Mesenchymal stem cell (in vitro differentiated cells and primary cell): Measurements from ENCODE around the gene TAP2.

Experiments used
- DNase-seq: peaks from one replicate; pipeline ENCODE4 v3.0.0-alpha.2; 2013
- H2AFZ ChIP-seq: one replicate; pipeline ENCODE4 v1.6.1; 2013; ENCODE audit warnings: low read depth, mild to moderate bottlenecking, control low read depth, inconsistent platforms, low read length, moderate library complexity
- H2AK5ac ChIP-seq: 2 replicates; pipeline ENCODE4 v1.6.1; 2013; ENCODE audit warnings: low read length, moderate library complexity, mild to moderate bottlenecking, inconsistent platforms; ENCODE audit not compliant: severe bottlenecking
- H2BK120ac ChIP-seq: one replicate; pipeline ENCODE4 v1.6.1; 2013; ENCODE audit warnings: low read depth, mild to moderate bottlenecking, inconsistent platforms, low read length, moderate library complexity
- H2BK12ac ChIP-seq, 2 experiments: one replicate each; pipeline ENCODE4 v1.6.1; 2013; ENCODE audit warnings: inconsistent platforms in 2 of 2, low read length in 2 of 2, mild to moderate bottlenecking in 2 of 2, moderate library complexity in 2 of 2, control low read depth in 1 of 2
- H2BK15ac ChIP-seq: one replicate; pipeline ENCODE4 v1.6.1; 2013; ENCODE audit warnings: mild to moderate bottlenecking, low read depth, inconsistent platforms; ENCODE audit not compliant: poor library complexity, severe bottlenecking
- H2BK5ac ChIP-seq: 2 replicates; pipeline ENCODE4 v1.6.1; 2013; ENCODE audit warnings: low read depth, mild to moderate bottlenecking, low read length, control low read depth, inconsistent platforms; ENCODE audit not compliant: poor library complexity, severe bottlenecking
- H3K14ac ChIP-seq, 2 experiments: one replicate each; pipeline ENCODE4 v1.6.1; 2013; ENCODE audit warnings: inconsistent platforms in 2 of 2, low read length in 2 of 2, control low read depth in 1 of 2, mild to moderate bottlenecking in 1 of 2, moderate library complexity in 1 of 2
- H3K18ac ChIP-seq, 2 experiments: one replicate each; pipeline ENCODE4 v1.6.1; 2013; ENCODE audit warnings: inconsistent platforms in 2 of 2, low read length in 2 of 2, control low read depth in 1 of 2, low read depth in 1 of 2, mild to moderate bottlenecking in 1 of 2
- H3K23ac ChIP-seq, 2 experiments: one replicate each; pipeline ENCODE4 v1.6.1; 2013; ENCODE audit warnings: inconsistent platforms in 2 of 2, low read length in 2 of 2, mild to moderate bottlenecking in 2 of 2, moderate library complexity in 2 of 2, control low read depth in 1 of 2
- H3K27ac ChIP-seq: 2 replicates; pipeline ENCODE4 v1.5.1; 2013; ENCODE audit warnings: mild to moderate bottlenecking, moderate library complexity, low read length, control low read depth, inconsistent platforms; ENCODE audit not compliant: poor library complexity, severe bottlenecking
- H3K27me3 ChIP-seq, 2 experiments: 2 replicates each; pipeline versions ENCODE4 v1.6.1 to v1.7.0; 2013; ENCODE audit warnings: low read length in 2 of 2, mild to moderate bottlenecking in 2 of 2, moderate library complexity in 2 of 2, control low read depth in 1 of 2, inconsistent platforms in 1 of 2; ENCODE audit not compliant: control insufficient read depth in 1 of 2, insufficient read depth in 1 of 2
- H3K36me3 ChIP-seq, 2 experiments: 2 replicates each; pipeline versions ENCODE4 v1.6.1 to v1.7.0; 2013; ENCODE audit warnings: low read length in 2 of 2, control low read depth in 1 of 2, inconsistent platforms in 1 of 2, low read depth in 1 of 2, mild to moderate bottlenecking in 1 of 2; ENCODE audit not compliant: insufficient read depth in 2 of 2, control insufficient read depth in 1 of 2
- H3K4ac ChIP-seq, 2 experiments: one replicate each; pipeline ENCODE4 v1.6.1; 2013; ENCODE audit warnings: inconsistent platforms in 2 of 2, low read length in 2 of 2, mild to moderate bottlenecking in 2 of 2, moderate library complexity in 2 of 2, control low read depth in 1 of 2, low read depth in 1 of 2
- H3K4me1 ChIP-seq: 2 replicates; pipeline ENCODE4 v1.6.1; 2013; ENCODE audit warnings: low read depth, low read length, control low read depth; ENCODE audit not compliant: control insufficient read depth, insufficient read depth
- H3K4me2 ChIP-seq: 2 replicates; pipeline ENCODE4 v1.6.1; 2013; ENCODE audit warnings: low read length, mild to moderate bottlenecking, inconsistent platforms; ENCODE audit not compliant: poor library complexity, severe bottlenecking
- H3K4me3 ChIP-seq, 2 experiments: 2 replicates each; pipeline versions ENCODE4 v1.5.1 to v1.7.0; 2013; ENCODE audit warnings: low read length in 2 of 2, mild to moderate bottlenecking in 2 of 2, control low read depth in 1 of 2, low read depth in 1 of 2; ENCODE audit not compliant: insufficient read depth in 1 of 2
- H3K79me1 ChIP-seq: replicated peaks from 2 replicates; pipeline ENCODE4 v1.6.1; 2013; ENCODE audit warnings: mild to moderate bottlenecking, control low read depth, low read length, inconsistent platforms; ENCODE audit not compliant: poor library complexity, severe bottlenecking
- H3K9ac ChIP-seq: 2 replicates; pipeline ENCODE4 v1.7.0; 2013; ENCODE audit warnings: mild to moderate bottlenecking, low read length, moderate library complexity
- H3K9me3 ChIP-seq: 2 replicates; pipeline ENCODE4 v1.7.0; 2013; ENCODE audit warnings: mild to moderate bottlenecking, low read length; ENCODE audit not compliant: control insufficient read depth
- H4K8ac ChIP-seq: one replicate; pipeline ENCODE4 v1.6.1; 2013; ENCODE audit warnings: inconsistent platforms, mild to moderate bottlenecking, low read length, moderate library complexity
- H4K91ac ChIP-seq: one replicate; pipeline ENCODE4 v1.6.1; 2013; ENCODE audit warnings: mild to moderate bottlenecking, low read length, inconsistent platforms
- WGBS: methylation state at CpG from one replicate; pipeline ENCODE4 v1.1.7; 2013; ENCODE audit warnings: mixed read lengths; 5-methylcytosine and 5-hydroxymethylcytosine counted together

Gene TAP2

DNA sequence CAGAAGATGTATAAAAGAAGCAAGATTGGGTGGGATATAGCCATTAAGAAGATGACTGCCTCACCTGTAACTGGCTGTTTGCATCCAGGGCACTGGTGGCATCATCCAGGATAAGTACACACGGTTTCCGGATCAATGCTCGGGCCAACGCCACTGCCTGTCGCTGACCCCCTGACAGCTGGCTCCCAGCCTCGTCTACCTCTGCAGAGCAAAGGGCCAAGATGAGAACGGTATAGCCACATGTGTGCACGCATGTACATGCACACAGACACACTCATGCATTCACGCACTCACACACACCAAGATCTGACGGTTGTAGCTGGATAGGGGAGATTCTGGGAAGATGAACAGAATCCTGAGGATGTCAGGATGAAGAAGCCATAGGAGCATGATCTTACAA lies 8.5 kb upstream of the TAP2 start:
- 94% methylated on average over 8 of the region's 10 CpGs for WGBS
- H2BK120ac ChIP-seq, result no peak overlapping the region
- no peak overlapping the region for H3K4ac ChIP-seq
- peaks cover 34 to 76% of the 10 kb centered on the region in 2 experiments for H3K36me3 ChIP-seq
- no peaks in the 10 kb centered on the region for H3K9me3 ChIP-seq
- H3K4me3 ChIP-seq, result no peak overlapping the region
- no peak for DNase-seq
- peaks cover 6% of the 10 kb centered on the region for H3K4me1 ChIP-seq
- no peak overlapping the region for H3K27ac ChIP-seq
- peaks cover 22% of the 10 kb centered on the region for H3K79me1 ChIP-seq
- no peak overlapping the region for H3K4me2 ChIP-seq
- H2AK5ac ChIP-seq, result no peak overlapping the region
- H4K8ac ChIP-seq, result no peak overlapping the region
- no peak overlapping the region for H2AFZ ChIP-seq
- no peak overlapping the region for H3K14ac ChIP-seq
- no peak overlapping the region for H4K91ac ChIP-seq
- H2BK12ac ChIP-seq, result no peak overlapping the region
- no peaks in the 10 kb centered on the region for H3K27me3 ChIP-seq
- H3K18ac ChIP-seq, result no peak overlapping the region
- no peak overlapping the region for H2BK15ac ChIP-seq
- no peak overlapping the region for H2BK5ac ChIP-seq
- H3K23ac ChIP-seq, result no peak overlapping the region
- H3K9ac ChIP-seq, result no peak overlapping the region

DNA sequence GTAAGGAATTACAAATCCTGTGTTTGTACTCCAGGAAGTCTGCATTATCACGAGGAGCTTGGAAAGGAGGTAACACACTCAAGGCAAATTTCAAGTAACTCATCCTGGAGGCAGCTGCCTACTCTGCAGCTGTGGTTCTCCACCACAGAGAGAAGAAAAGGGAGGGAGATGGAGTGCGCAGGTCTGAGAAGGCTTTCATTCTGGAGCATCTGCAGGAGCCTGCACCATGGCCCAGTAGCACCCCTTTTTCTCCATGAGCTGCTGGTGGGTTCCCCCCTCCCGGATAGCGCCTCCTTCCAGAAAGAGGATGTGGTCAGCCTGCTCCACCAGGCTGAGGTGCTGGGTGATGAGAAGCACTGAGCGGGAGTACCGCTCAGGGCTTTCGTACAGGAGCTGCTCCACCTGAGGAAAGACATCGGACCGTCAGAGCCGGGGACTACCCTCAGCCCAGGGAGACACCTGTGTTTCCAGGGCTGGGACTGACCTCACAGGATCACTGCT lies 6.9 kb upstream of the TAP2 start:
- Histone ChIP-seq H3K79me1 (peaks cover 14% of the 10 kb centered on the region), H3K27me3 (no peaks in the 10 kb centered on the region), H3K36me3 (peaks cover 35 to 76% of the 10 kb centered on the region in 2 experiments), H3K4me2 (no peak overlapping the region), H2BK15ac (no peak overlapping the region), H4K8ac (no peak overlapping the region), H3K27ac (no peak overlapping the region), H2AK5ac (no peak overlapping the region), H3K9me3 (no peaks in the 10 kb centered on the region), H3K9ac (peak overlapping the region; percentile 96), H3K18ac (no peak overlapping the region), H3K4me1 (peaks cover 5% of the 10 kb centered on the region), H2BK120ac (no peak overlapping the region), H3K4ac (no peak overlapping the region), H2AFZ (no peak overlapping the region), H2BK5ac (no peak overlapping the region), H3K4me3 (no peak overlapping the region), H2BK12ac (no peak overlapping the region), H3K23ac (no peak overlapping the region), H3K14ac (no peak overlapping the region), H4K91ac (no peak overlapping the region)
- WGBS, result 80% methylated on average over 10 of the region's 10 CpGs
- DNase-seq, result no peak

DNA sequence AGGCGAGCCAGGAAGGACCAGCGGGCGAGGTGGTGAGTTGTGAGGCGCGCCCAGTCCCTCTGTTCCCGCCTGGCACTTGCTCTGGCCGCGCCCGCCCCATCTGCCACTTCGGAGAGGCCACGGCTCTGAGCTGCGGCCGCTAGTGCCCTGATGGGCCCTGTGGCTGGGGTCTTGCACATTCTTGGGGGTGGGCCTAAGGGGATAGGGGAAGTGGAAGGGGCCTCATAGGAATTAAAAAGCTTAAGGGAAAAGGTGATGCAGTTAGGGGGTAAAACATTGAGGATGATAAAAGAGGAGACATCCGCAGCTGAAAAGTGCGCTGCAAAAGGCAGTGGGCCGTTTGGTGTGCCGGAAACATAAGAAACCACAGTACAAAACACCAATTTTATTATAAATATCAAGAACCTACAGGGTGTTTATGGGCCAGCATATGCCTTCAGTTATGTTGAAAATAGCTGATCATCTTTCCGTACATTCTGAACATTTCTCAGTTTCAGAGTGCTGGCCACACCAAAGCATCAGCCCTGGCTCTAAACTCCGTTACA lies 6.4 kb upstream of the TAP2 start:
- H2BK5ac ChIP-seq, result no peak overlapping the region
- no peak for DNase-seq
- WGBS, result 20% methylated on average over 16 of the region's 19 CpGs
- no peak overlapping the region for H3K27ac ChIP-seq
- H4K8ac ChIP-seq, result peak overlapping the region; percentile 56
- H3K4me3 ChIP-seq, result peak overlapping the region in 1 of 2 experiments; percentile 95
- peaks cover 5% of the 10 kb centered on the region for H3K4me1 ChIP-seq
- peak overlapping the region; percentile 96 for H3K9ac ChIP-seq
- H3K14ac ChIP-seq, result peak overlapping the region in 1 of 2 experiments; percentile 30
- H2BK15ac ChIP-seq, result no peak overlapping the region
- no peak overlapping the region for H2AK5ac ChIP-seq
- no peak overlapping the region for H2BK12ac ChIP-seq
- H2BK120ac ChIP-seq, result no peak overlapping the region
- H3K9me3 ChIP-seq, result no peaks in the 10 kb centered on the region
- H3K36me3 ChIP-seq, result peaks cover 32 to 76% of the 10 kb centered on the region in 2 experiments
- H3K18ac ChIP-seq, result peak overlapping the region in 1 of 2 experiments; percentile 7
- H3K4me2 ChIP-seq, result peak overlapping the region; percentile 69
- H4K91ac ChIP-seq, result no peak overlapping the region
- H3K4ac ChIP-seq, result no peak overlapping the region
- no peak overlapping the region for H3K23ac ChIP-seq
- H2AFZ ChIP-seq, result no peak overlapping the region
- H3K79me1 ChIP-seq, result peaks cover 11% of the 10 kb centered on the region
- H3K27me3 ChIP-seq, result no peaks in the 10 kb centered on the region

DNA sequence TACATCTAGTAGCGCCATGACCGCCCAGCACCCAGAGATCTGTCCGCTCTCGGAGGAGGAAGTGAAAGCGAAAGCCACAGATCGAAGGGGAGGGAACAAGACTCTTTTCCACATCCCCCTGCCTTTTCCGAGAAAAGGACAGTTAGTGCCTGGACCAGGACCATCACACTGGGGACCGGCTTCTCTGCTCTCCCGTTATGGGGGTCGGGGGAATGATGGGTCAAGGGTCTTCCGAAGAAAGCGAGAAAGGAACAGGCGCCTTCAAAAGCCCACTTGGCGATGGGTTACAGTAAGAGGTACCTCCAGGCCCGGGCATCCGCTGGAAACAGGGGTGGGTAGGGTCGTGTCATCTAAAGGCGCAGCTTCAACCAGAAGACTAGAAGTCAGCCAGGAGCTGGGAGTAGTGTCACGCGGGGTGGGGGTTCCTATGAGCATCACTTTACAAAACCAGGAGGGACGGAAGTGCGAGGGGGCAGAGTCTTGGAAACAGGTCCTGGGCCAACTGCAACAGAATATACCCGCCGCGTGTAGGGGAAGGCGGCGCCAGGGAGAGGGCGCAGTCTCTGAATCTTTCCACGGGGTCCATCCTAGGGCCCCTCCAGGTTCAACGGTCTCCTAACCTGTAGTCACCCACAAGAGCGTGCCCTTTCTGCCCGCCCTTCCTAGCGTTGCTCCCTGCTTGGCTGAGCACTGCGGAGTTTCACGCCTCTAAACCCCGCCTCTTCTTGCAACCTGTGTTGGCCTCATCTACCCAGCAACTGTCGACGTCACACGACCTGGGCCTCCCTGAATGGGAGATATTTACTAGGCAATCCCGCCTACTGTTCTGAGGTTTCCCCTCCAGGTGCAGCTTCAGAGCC lies 5.7 kb upstream of the TAP2 start, which contains the start of gene PSMB8:
Gene PSMB8, minus strand, starts transcription at position 69 of the 860 bp plus-strand sequence. Its CDS starts 51 bp downstream, at position 18.
- Histone ChIP-seq H4K91ac (peak within 1 kb of the TSS; percentile 20), H2BK120ac (peak within 1 kb of the TSS; percentile 75), H2AK5ac (no peak within 1 kb of the TSS), H2BK5ac (no peak within 1 kb of the TSS), H2BK15ac (no peak within 1 kb of the TSS), H3K14ac (peak within 1 kb of the TSS in 1 of 2 experiments; percentile 49), H3K9me3 (no peaks in the 10 kb centered on the region), H3K4me1 (peaks cover 5% of the 10 kb centered on the region), H3K79me1 (peaks cover 11% of the 10 kb centered on the region), H3K4me2 (peak within 1 kb of the TSS; percentile 69), H3K27ac (peak within 1 kb of the TSS; percentile 19), H3K4ac (peak within 1 kb of the TSS; percentile 61 to 71), H3K4me3 (peak within 1 kb of the TSS; percentile 59 to 95), H3K18ac (peak within 1 kb of the TSS; percentile 31 to 86), H2AFZ (peak within 1 kb of the TSS; percentile 57), H4K8ac (peak within 1 kb of the TSS; percentile 63), H3K9ac (peak within 1 kb of the TSS; percentile 96), H2BK12ac (no peak within 1 kb of the TSS), H3K23ac (peak within 1 kb of the TSS in 1 of 2 experiments; percentile 46), H3K27me3 (no peaks in the 10 kb centered on the region), H3K36me3 (peaks cover 32 to 73% of the 10 kb centered on the region in 2 experiments)
- 1% methylated on average over 34 of the region's 40 CpGs for WGBS
- peak; percentile 96 for DNase-seq
